T-cell (primary cell): ENCODE results near the gene CD40LG. TPM values are rescaled to one million over a fixed set of nuclear protein-coding genes. Genes with fewer than 3 reads are reported as not detected.

ENCODE experiments used
- ATAC-seq, 4 experiments: fragments of 200-7000 bp in 3 of 4; fragments of 150-1000 bp in 1 of 4; cut with Tn5 transposase; replicated peaks in 1 of 4; 1 replicate in 3 of 4; 2 replicates in 1 of 4; pipeline ENCODE4 v1.10.0; 2021; ENCODE audit warnings: moderate library complexity in 3 of 4, mild to moderate bottlenecking in 2 of 4, moderate number of reproducible peaks in 1 of 4
- CTCF ChIA-PET, 2 donors: fragments of 300-600 bp; sonication (Branson Sonifier 250); formaldehyde crosslinking; loops; one replicate each; lab custom pipeline; 2022; ENCODE audit warnings: antibody characterized with exemption in 2 of 2; lab: Charles Lee
- POLR2A ChIA-PET, 2 donors: fragments of 300-600 bp; sonication (Branson Sonifier 250); formaldehyde crosslinking; loops; one replicate each; lab custom pipeline; 2022; ENCODE audit warnings: antibody characterized with exemption in 2 of 2; lab: Charles Lee
- DNase-seq, 35 experiments: peaks; one replicate each; pipeline versions ENCODE4 v3.0.0 to v3.0.0-alpha.2; 2013 to 2023
- H3K27ac ChIP-seq: one replicate; pipeline ENCODE4 v1.5.1; 2013; ENCODE audit warnings: low read length
- H3K27me3 ChIP-seq, 2 experiments: replicated peaks in 1 of 2; 1 replicate in 1 of 2; 2 replicates in 1 of 2; pipeline versions ENCODE4 v1.6.1 to v1.7.0; 2013; ENCODE audit warnings: low read length in 1 of 2, mixed read lengths in 1 of 2; ENCODE audit not compliant: control insufficient read depth in 2 of 2, insufficient read depth in 2 of 2; ENCODE audit errors: extremely low read depth in 1 of 2
- H3K36me3 ChIP-seq, 2 donors: 1 replicate in 1 of 2; 2 replicates in 1 of 2; pipeline versions ENCODE4 v1.6.1 to v1.7.0; 2013; ENCODE audit warnings: low read length in 1 of 2; ENCODE audit not compliant: control insufficient read depth in 2 of 2, insufficient read depth in 1 of 2; ENCODE audit errors: extremely low read depth in 1 of 2
- H3K4me1 ChIP-seq, 2 experiments: 1 replicate in 1 of 2; 2 replicates in 1 of 2; pipeline versions ENCODE4 v1.6.1 to v1.7.0; 2013; ENCODE audit warnings: low read length in 2 of 2, mixed read lengths in 1 of 2; ENCODE audit not compliant: insufficient read depth in 2 of 2, control insufficient read depth in 1 of 2; ENCODE audit errors: extremely low read depth in 1 of 2
- H3K4me3 ChIP-seq, 2 donors: 1 replicate in 1 of 2; 2 replicates in 1 of 2; pipeline versions ENCODE4 v1.5.1 to v1.7.0; 2013; ENCODE audit warnings: mild to moderate bottlenecking in 2 of 2, low read length in 1 of 2, moderate library complexity in 1 of 2; ENCODE audit not compliant: control insufficient read depth in 1 of 2; ENCODE audit errors: extremely low read depth in 1 of 2
- H3K9me3 ChIP-seq: 2 replicates; pipeline ENCODE4 v1.7.0; 2013
- H3K27ac Mint-ChIP-seq, 2 donors: one replicate each; pipeline ENCODE4 v1.8.0; 2020 to 2021; ENCODE audit warnings: mild to moderate bottlenecking in 2 of 2, mixed read lengths in 2 of 2
- H3K27me3 Mint-ChIP-seq, 2 donors: one replicate each; pipeline ENCODE4 v1.8.0; 2021 to 2022; ENCODE audit warnings: mixed read lengths in 2 of 2
- H3K36me3 Mint-ChIP-seq: one replicate; pipeline ENCODE4 v1.8.0; 2021; ENCODE audit warnings: mixed read lengths
- H3K4me1 Mint-ChIP-seq, 3 donors: one replicate each; pipeline ENCODE4 v1.8.0; 2020 to 2022; ENCODE audit warnings: mixed read lengths in 3 of 3, mild to moderate bottlenecking in 1 of 3
- H3K4me3 Mint-ChIP-seq, 3 donors: one replicate each; pipeline ENCODE4 v1.8.0; 2020 to 2022; ENCODE audit warnings: mild to moderate bottlenecking in 3 of 3, mixed read lengths in 3 of 3, moderate library complexity in 3 of 3
- H3K9me3 Mint-ChIP-seq, 3 donors: one replicate each; pipeline ENCODE4 v1.8.0; 2020 to 2022; ENCODE audit warnings: mixed read lengths in 3 of 3
- WGBS: methylation state at CpG from one replicate; pipeline ENCODE4 v1.1.5; 2013; ENCODE audit warnings: missing lambda C conversion rate; ENCODE audit not compliant: insufficient coverage; 5-methylcytosine and 5-hydroxymethylcytosine counted together
- total RNA-seq, 35 experiments: library from RNA in 6 of 35; stranded (reverse) in 6 of 35; fragments of 120-200 nt in 1 of 35; gene quantifications; one replicate each; pipeline versions ENCODE4 v1.2.1 to v1.2.4 and lab custom pipeline; 2013 to 2026

CD40LG gene
- total RNA-seq, 5 donors from 2014 or later (not counting 1 experiment from before 2014, with no cell fraction given): 23.8 to 38.4 (median 37.1) TPM

DNA sequence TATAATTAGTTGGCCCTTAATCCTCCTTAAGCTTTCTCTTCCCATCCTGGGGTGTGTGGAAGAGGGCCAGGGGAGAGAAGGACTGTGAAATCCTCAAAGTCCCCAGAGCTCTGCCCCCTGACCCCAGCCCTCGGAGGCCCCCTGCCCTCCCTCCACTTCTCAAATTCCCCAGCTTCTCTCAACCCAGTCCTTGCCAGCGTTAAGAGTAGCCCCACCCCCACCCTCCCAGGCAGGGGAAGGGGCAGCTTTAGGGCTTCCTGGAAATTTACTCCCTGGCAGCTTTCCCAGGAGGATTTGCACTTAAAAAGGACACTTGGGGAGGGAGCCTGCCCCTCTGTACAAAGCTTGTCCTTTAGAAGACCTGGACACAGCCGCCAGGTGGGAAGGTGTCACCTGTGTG, 11.8 kb upstream of the CD40LG start:
- peak overlapping the region; percentile 68 for H3K27ac ChIP-seq
- Mint-ChIP-seq H3K4me3 (peak overlapping the region in 1 of 3 donors; percentile 70), H3K4me1 (peaks cover 81 to 87% (median 83%) of the 10 kb centered on the region in 3 donors), H3K27ac (peak overlapping the region; percentile 93 to 96), H3K27me3 (peaks cover 0 to 15% of the 10 kb centered on the region in 2 donors), H3K36me3 (no peaks in the 10 kb centered on the region), H3K9me3 (no peaks in the 10 kb centered on the region)
- WGBS: no CpG with 5 or more reads among the region's 3 CpGs
- no peaks in the 10 kb centered on the region for H3K9me3 ChIP-seq
- no peaks in the 10 kb centered on the region for H3K27me3 ChIP-seq
- CTCF ChIA-PET: interaction anchor here (1.0 to 1.5 kb wide), 3 partner anchors 9 to 59 kb away, joined by 3 to 4 read pairs (median 4); no protein-coding TSS in a partner anchor
- ATAC-seq: no peak
- POLR2A ChIA-PET: interaction anchor here in 1 of 2 donors (0.6 to 1.7 kb wide), 3 partner anchors 11 to 1001 kb away, joined by 3 to 5 read pairs (median 3); no protein-coding TSS in a partner anchor
- no peak for DNase-seq
- H3K36me3 ChIP-seq: no peaks in the 10 kb centered on the region
- no peak overlapping the region for H3K4me3 ChIP-seq
- peaks cover 25 to 73% of the 10 kb centered on the region in 2 experiments for H3K4me1 ChIP-seq

DNA sequence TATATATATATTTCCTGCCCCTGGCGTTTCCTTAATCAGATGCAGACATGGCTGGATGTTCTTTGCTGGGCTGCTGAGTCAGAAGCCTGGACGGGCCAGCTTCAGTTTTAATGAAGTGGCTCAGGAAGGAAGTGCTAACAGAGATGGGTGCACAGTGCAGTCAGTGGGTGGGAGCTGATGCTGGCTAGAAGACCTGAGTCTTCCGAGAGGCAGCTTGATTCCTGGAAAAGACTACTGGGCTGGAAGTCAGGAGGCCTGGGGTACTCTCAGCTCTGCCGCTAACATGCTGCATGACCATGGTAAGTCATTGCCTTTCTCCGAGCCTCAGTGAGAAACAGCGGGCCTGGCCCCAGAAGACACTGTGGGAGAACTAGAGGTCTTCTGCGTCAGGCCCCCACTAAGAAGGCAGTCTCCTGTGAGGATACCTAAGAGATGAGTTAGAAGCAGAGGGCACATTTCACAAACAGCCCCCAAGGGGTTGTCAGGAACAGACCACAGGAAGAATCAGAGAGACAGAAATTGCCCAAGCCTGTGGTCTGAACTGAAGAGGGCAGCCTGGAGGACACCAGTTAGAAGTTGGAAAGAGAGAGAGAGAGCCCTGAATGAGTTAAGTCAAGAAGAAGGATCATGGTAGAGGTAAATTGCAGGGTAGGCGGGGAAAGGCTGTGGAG, 8.3 kb upstream of the CD40LG start:
- H3K4me1 Mint-ChIP-seq: peaks cover 82 to 89% (median 86%) of the 10 kb centered on the region in 3 donors
- H3K27ac Mint-ChIP-seq: peak overlapping the region; percentile 89 to 97
- H3K36me3 ChIP-seq: no peaks in the 10 kb centered on the region
- DNase-seq: no peak
- peak overlapping the region; percentile 60 to 80 (median 75) for H3K4me3 Mint-ChIP-seq
- 17% methylated on average over 1 of the region's 8 CpGs for WGBS
- H3K36me3 Mint-ChIP-seq: no peaks in the 10 kb centered on the region
- peaks cover 0 to 9% of the 10 kb centered on the region in 2 donors for H3K27me3 Mint-ChIP-seq
- H3K27ac ChIP-seq: peak overlapping the region; percentile 55
- H3K9me3 ChIP-seq: no peaks in the 10 kb centered on the region
- peak overlapping the region in 1 of 2 donors; percentile 37 for H3K4me3 ChIP-seq
- CTCF ChIA-PET: interaction anchor here in 1 of 2 donors (0.6 kb wide), 1 partner anchor 56 kb away, joined by 4 read pairs; no protein-coding TSS in a partner anchor
- no peaks in the 10 kb centered on the region for H3K9me3 Mint-ChIP-seq
- no peaks in the 10 kb centered on the region for H3K27me3 ChIP-seq
- H3K4me1 ChIP-seq: peaks cover 16 to 72% of the 10 kb centered on the region in 2 experiments
- POLR2A ChIA-PET: interaction anchor here in 1 of 2 donors (0.5 kb wide), 1 partner anchor 47 kb away, joined by 5 read pairs; no protein-coding TSS in a partner anchor
- no peak for ATAC-seq

DNA sequence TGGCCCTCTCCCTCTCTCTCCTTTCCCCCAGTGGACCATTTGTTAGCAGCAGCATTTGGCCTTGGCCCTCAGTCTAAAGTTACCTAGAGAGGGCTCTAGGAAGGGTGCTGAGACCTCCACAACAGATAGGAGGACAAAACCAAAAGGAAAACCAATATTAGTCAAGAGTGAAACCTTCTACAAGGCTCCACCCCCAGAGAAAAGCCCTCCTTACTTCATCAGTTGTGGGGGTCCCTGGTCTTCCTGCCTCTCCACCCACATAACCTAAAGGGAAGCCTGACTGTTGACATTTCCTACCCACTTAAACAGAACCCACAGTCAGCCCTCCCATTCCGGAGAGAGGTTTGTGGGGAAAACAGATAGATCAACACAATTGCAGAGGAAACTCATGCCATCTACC, 4.7 kb upstream of the CD40LG start:
- Mint-ChIP-seq H3K27me3 (peaks cover 0 to 13% of the 10 kb centered on the region in 2 donors), H3K9me3 (no peaks in the 10 kb centered on the region), H3K4me3 (peak overlapping the region; percentile 15 to 80 (median 37)), H3K4me1 (peaks cover 74 to 82% (median 74%) of the 10 kb centered on the region in 3 donors), H3K27ac (peak overlapping the region; percentile 74 to 90), H3K36me3 (no peaks in the 10 kb centered on the region)
- Histone ChIP-seq H3K27ac (peak overlapping the region; percentile 61), H3K36me3 (no peaks in the 10 kb centered on the region), H3K27me3 (no peaks in the 10 kb centered on the region), H3K4me3 (no peak overlapping the region), H3K9me3 (no peaks in the 10 kb centered on the region), H3K4me1 (peaks cover 18 to 53% of the 10 kb centered on the region in 2 experiments)
- DNase-seq: no peak
- no CpG with 5 or more reads among the region's 1 CpG for WGBS
- POLR2A ChIA-PET: interaction anchor here in 1 of 2 donors (0.7 kb wide), 1 partner anchor 62 kb away, joined by 3 read pairs; no protein-coding TSS in a partner anchor
- peak in 1 of 4 experiments; percentile 5 for ATAC-seq
- CTCF ChIA-PET: no interaction called here

DNA sequence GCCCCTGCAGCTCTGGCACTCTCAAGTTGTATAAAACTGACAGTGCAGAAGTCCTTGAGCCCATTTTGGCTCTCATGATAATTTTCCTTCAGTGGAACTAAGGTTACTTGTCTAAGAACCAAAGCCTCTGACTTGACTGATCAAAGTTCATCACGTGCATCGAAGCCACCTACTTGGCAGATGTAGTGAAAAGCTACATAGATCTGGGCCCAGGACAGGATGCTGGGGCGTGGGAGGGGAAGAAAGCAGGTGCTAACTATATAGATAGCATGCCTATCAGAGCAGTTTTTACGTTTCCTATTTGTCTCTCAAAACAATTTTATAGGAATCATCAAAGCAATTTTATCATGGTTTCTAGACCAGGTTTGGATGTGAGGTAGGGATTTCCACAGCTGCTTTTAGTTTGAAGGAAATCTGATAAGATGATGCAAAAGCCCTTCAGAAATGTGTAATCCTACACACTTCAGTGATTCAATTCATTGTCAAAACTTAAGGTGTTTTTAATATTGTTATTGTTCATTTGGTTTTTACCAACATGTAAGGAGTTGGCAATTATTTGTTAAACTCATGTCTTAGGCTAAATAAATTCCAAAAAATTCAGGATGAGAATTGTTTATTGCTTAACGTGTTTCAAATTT, 1.2 kb upstream of the CD40LG start:
- Mint-ChIP-seq H3K27ac (peak overlapping the region; percentile 88 to 99), H3K9me3 (no peaks in the 10 kb centered on the region), H3K36me3 (peaks cover 28% of the 10 kb centered on the region), H3K27me3 (peaks cover 0 to 10% of the 10 kb centered on the region in 2 donors), H3K4me1 (peaks cover 44 to 49% (median 45%) of the 10 kb centered on the region in 3 donors), H3K4me3 (peak overlapping the region; percentile 86 to 96 (median 91))
- Histone ChIP-seq H3K9me3 (no peaks in the 10 kb centered on the region), H3K4me3 (no peak overlapping the region), H3K36me3 (peaks cover 0 to 13% of the 10 kb centered on the region in 2 donors), H3K27me3 (no peaks in the 10 kb centered on the region), H3K27ac (peak overlapping the region; percentile 69), H3K4me1 (peaks cover 18 to 19% of the 10 kb centered on the region in 2 experiments)
- no CpG with 5 or more reads among the region's 5 CpGs for WGBS
- POLR2A ChIA-PET: interaction anchor here in 1 of 2 donors (0.8 to 1.6 kb wide), 2 partner anchors 11 to 18 kb away, joined by 4 to 5 read pairs; no protein-coding TSS in a partner anchor
- peak in 30 of 35 experiments; percentile 15 to 69 (median 48) for DNase-seq
- peak; percentile 85 to 93 (median 86) for ATAC-seq
- CTCF ChIA-PET: interaction anchor here (0.6 to 1.2 kb wide), 6 partner anchors 12 to 503 kb away, joined by 3 to 4 read pairs (median 3); no protein-coding TSS in a partner anchor

DNA sequence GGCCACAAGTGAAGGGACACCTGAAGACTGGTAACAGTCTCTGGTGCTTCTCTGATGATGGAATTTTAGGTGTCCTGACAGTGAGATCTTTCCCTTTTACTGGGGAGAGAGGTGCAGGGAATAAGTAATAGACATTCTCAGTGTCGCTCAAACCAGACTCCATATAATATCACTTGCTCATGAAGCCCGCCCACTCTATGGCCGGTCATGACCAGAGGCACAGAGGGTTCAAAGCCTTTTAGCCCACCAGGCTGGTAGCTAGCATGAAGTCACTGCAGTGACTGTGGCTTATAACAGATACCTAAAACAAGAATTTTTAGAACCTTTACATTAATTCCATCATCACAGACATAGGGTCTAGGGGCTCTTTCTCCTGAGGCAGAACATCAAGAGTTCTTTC, 2.9 kb downstream of the CD40LG start:
- Mint-ChIP-seq H3K27me3 (peaks cover 0 to 10% of the 10 kb centered on the region in 2 donors), H3K4me1 (peaks cover 42 to 54% (median 44%) of the 10 kb centered on the region in 3 donors), H3K27ac (peak overlapping the region; percentile 88 to 99), H3K4me3 (peak overlapping the region; percentile 86 to 96 (median 91)), H3K9me3 (no peaks in the 10 kb centered on the region), H3K36me3 (peaks cover 60% of the 10 kb centered on the region)
- Histone ChIP-seq H3K36me3 (peaks cover 0 to 49% of the 10 kb centered on the region in 2 donors), H3K9me3 (no peaks in the 10 kb centered on the region), H3K4me1 (peaks cover 13 to 17% of the 10 kb centered on the region in 2 experiments), H3K27ac (peak overlapping the region; percentile 57), H3K4me3 (peak overlapping the region; percentile 67 to 79), H3K27me3 (no peaks in the 10 kb centered on the region)
- no peak for DNase-seq
- CTCF ChIA-PET: interaction anchor here in 1 of 2 donors (0.6 to 1.0 kb wide), 2 partner anchors 42 to 66 kb away, joined by 3 read pairs; no protein-coding TSS in a partner anchor
- POLR2A ChIA-PET: no interaction called here
- no CpG with 5 or more reads among the region's 3 CpGs for WGBS
- no peak for ATAC-seq
